Thyroid gland (tissue), 4 donors: ENCODE measurements around the gene FFAR2.

Source experiments
- CTCF ChIP-seq, 6 experiments: fragments of 200-600 bp in 3 of 6; fragments of 450-650 bp in 3 of 6; sonication (generic) in 3 of 6; IDR thresholded peaks; one replicate each; pipeline ENCODE4 v1.5.1; 2016 to 2019; ENCODE audit warnings: antibody characterized with exemption in 6 of 6, mild to moderate bottlenecking in 2 of 6, inconsistent platforms in 1 of 6, moderate library complexity in 1 of 6
- POLR2A ChIP-seq, 2 donors: fragments of 450-650 bp; IDR thresholded peaks; one replicate each; pipeline ENCODE4 v1.6.1; 2017; ENCODE audit warnings: antibody characterized with exemption in 2 of 2, mild to moderate bottlenecking in 2 of 2, moderate library complexity in 1 of 2

- no peak for TF ChIP-seq POLR2A (IDR thresholded peaks at IDR 0.05)
- no peak for TF ChIP-seq CTCF (IDR thresholded peaks at IDR 0.05)
Measured at GRCh38 chr19:35466259-35466658, 18.2 kb downstream of the FFAR2 start.
